CD4-positive, alpha-beta memory T cell (primary cell): ENCODE results near the gene PATZ1. TPM values are rescaled to one million over a fixed set of nuclear protein-coding genes. Genes with fewer than 3 reads are reported as not detected.

Experiments
- CTCF ChIA-PET: fragments of 350-600 bp; sonication (Branson Sonifier 250); formaldehyde crosslinking; loops from one replicate; lab custom pipeline; 2021; ENCODE audit warnings: inconsistent platforms; ENCODE audit not compliant: partially characterized antibody; lab: Charles Lee
- POLR2A ChIA-PET: fragments of 350-600 bp; sonication (Branson Sonifier 250); formaldehyde crosslinking; loops from one replicate; lab custom pipeline; 2021; ENCODE audit not compliant: partially characterized antibody; lab: Charles Lee
- DNase-seq, 5 donors: peaks; one replicate each; pipeline versions ENCODE4 v3.0.0 to v3.0.0-alpha.2; 2020 to 2022; ENCODE audit warnings: mixed read lengths in 1 of 5
- H3K27ac ChIP-seq: one replicate; pipeline ENCODE4 v1.7.0; 2013; ENCODE audit warnings: low read depth, low read length
- H3K27me3 ChIP-seq: 2 replicates; pipeline ENCODE4 v1.7.0; 2013; ENCODE audit warnings: mild to moderate bottlenecking, low read length, moderate library complexity; ENCODE audit not compliant: insufficient read depth
- H3K36me3 ChIP-seq: 2 replicates; pipeline ENCODE4 v1.7.0; 2013; ENCODE audit warnings: mild to moderate bottlenecking, low read length, moderate library complexity; ENCODE audit not compliant: insufficient read depth
- H3K4me1 ChIP-seq: 2 replicates; pipeline ENCODE4 v1.7.0; 2013; ENCODE audit warnings: mild to moderate bottlenecking, low read length, moderate library complexity; ENCODE audit not compliant: insufficient read depth
- H3K4me3 ChIP-seq, 2 donors: one replicate each; pipeline ENCODE4 v1.7.0; 2013; ENCODE audit warnings: low read length in 2 of 2, mild to moderate bottlenecking in 1 of 2
- H3K9me3 ChIP-seq, 2 donors: one replicate each; pipeline ENCODE4 v1.7.0; 2013; ENCODE audit warnings: low read length in 2 of 2, control low read depth in 1 of 2; ENCODE audit not compliant: control insufficient read depth in 1 of 2
- H3K27ac Mint-ChIP-seq, 7 donors: one replicate each; pipeline ENCODE4 v1.8.0; 2020 to 2021; ENCODE audit warnings: mixed read lengths in 7 of 7, mild to moderate bottlenecking in 6 of 7, inconsistent platforms in 3 of 7, moderate library complexity in 3 of 7
- H3K27me3 Mint-ChIP-seq, 2 donors: one replicate each; pipeline ENCODE4 v1.8.0; 2020 to 2021; ENCODE audit warnings: mixed read lengths in 2 of 2
- H3K36me3 Mint-ChIP-seq, 2 donors: one replicate each; pipeline ENCODE4 v1.8.0; 2020 to 2021; ENCODE audit warnings: mixed read lengths in 2 of 2, inconsistent platforms in 1 of 2, mild to moderate bottlenecking in 1 of 2
- H3K4me1 Mint-ChIP-seq, 4 donors: one replicate each; pipeline ENCODE4 v1.8.0; 2020 to 2021; ENCODE audit warnings: mixed read lengths in 4 of 4, mild to moderate bottlenecking in 1 of 4
- H3K4me3 Mint-ChIP-seq, 8 donors: one replicate each; pipeline ENCODE4 v1.8.0; 2020 to 2021; ENCODE audit warnings: mixed read lengths in 8 of 8, mild to moderate bottlenecking in 7 of 8, moderate library complexity in 6 of 8, inconsistent platforms in 3 of 8
- H3K9me3 Mint-ChIP-seq, 8 donors: one replicate each; pipeline ENCODE4 v1.8.0; 2020 to 2021; ENCODE audit warnings: mixed read lengths in 8 of 8, mild to moderate bottlenecking in 5 of 8, inconsistent platforms in 3 of 8, moderate library complexity in 1 of 8
- intact Hi-C: fragments of 100-400 bp; cut with micrococcal nuclease; formaldehyde crosslinking; loops from one replicate; pipeline ENCODE4 v1.15.1; 2023
- polyA plus RNA-seq, 2 donors: library from polyadenylated mRNA; unstranded; fragments of 300-500 nt; fragmentation: Illumina TruSeq; gene quantifications; one replicate each; pipeline ENCODE4 v1.2.3, GENCODE V29; 2021
- total RNA-seq, 2 experiments: library from RNA; stranded (reverse); gene quantifications; one replicate each; pipeline ENCODE4 v1.2.3, GENCODE V29; 2021

Gene PATZ1
- total and polyA plus RNA-seq, 4 experiments from 2014 or later: 6.6 to 43.7 (median 30.3) TPM

DNA sequence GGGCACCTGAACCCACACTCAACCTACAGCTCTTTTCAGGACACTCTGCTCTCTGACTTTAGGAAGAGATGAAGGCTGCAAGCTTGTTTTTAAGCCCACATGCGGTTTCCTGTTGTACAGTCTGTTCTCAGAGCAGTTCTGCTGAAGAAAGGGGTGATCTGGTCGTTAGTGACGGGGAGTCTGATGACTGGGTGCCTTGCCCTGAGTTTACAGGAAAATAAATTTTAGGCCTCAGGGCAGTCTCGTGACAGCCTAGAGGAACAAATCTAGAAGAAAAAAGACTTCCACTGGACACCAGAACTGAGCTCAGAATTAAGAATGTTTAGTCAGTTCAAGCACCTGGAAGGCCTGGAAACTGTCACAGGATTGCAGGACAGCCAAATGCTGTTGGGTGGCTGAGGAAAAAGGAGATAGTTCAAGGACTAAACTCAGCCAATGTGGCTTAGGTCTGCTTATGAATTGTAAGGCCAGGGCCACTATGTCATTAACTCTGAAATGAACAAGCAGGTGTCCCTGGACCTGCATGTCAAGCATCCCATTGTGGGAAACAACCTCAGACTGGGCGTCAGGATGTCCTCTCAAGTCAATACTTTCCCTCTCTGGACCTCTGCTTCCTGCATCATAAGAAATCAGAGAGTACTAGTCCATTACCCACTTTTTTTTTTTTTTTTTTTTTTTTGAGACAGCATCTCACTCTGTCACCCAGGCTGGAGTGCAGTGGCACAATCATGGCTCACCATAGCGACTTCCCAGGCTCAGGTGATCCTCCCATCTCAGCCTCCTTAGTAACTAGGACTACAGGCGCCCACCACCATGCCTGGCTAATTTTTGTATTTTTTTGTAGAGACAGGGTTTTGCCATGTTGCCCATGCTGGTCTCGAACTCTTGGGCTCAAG, 59.5 kb downstream of the PATZ1 start:
- ChIA-PET POLR2A (interaction anchor here (0.6 to 17.9 kb wide), 24 partner anchors 9 to 652 kb away, joined by 3 to 1203 read pairs (median 6); partner anchors contain the start of genes LIMK2, MORC2, PATZ1 and PIK3IP1), CTCF (interaction anchor here (0.8 to 2.5 kb wide), 8 partner anchors 9 to 77 kb away, joined by 3 to 27 read pairs (median 4); partner anchors contain the start of gene LIMK2)
- Histone ChIP-seq H3K36me3 (peaks cover 70% of the 10 kb centered on the region), H3K4me1 (peaks cover 82% of the 10 kb centered on the region), H3K4me3 (peak overlapping the region in 1 of 2 donors; percentile 45), H3K27ac (peak overlapping the region; percentile 68), H3K9me3 (no peaks in the 10 kb centered on the region), H3K27me3 (no peaks in the 10 kb centered on the region)
- Mint-ChIP-seq H3K4me1 (peaks cover 55 to 93% (median 72%) of the 10 kb centered on the region in 4 donors), H3K27ac (peak overlapping the region; percentile 99 to 100 (median 100)), H3K4me3 (peak overlapping the region; percentile 80 to 100 (median 94)), H3K27me3 (no peaks in the 10 kb centered on the region), H3K36me3 (peaks cover 77 to 88% of the 10 kb centered on the region in 2 donors), H3K9me3 (peaks cover 0 to 6% (median 0%) of the 10 kb centered on the region in 8 donors)
- intact Hi-C loops: no loop called here
- peak; percentile 83 to 87 (median 84) for DNase-seq

DNA sequence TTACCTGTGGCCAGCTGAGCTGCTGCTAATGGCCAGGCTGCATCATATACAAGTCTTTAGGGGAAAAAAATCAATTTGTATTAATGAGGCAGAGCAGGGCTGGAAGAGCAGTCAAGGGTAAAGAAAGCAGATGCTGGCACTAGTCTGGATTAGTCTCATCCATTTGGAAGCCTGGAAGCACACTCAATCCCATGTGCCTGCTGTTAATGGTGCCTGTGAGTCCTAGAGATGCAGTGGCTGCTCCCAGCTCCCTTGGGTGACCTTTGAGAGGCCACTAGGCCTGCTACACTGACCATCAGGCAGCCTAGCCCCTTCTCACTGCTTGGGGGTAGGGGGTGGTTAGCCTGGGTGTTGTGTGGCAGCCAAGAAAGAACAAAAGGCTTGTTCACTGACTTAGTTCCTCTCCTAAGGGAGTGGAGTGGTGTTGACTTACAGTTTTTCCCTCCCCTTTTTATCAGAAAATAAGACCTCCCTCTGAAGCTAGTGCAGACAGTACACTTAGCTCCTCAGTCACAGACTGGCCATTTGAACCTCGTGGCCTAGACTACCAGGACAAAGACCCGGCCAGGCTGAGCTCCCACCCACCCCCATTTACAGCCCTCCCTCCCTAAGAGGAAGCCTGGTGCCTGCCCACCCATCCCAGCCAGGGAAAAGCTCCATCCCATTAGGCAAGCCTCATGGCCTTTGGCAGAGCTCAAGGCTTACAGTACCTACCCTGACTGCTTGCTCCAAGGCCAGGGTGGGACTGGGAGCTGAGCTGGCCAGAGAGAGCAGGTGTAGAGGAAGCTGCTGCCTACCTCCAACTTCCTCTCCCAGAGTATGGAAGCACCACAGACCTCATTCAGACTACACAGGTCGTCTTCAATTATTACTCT, 61.6 kb downstream of the PATZ1 start:
- peak overlapping the region; percentile 72 to 100 (median 88) for H3K4me3 Mint-ChIP-seq
- DNase-seq: no peak
- intact Hi-C loops: no loop called here
- H3K9me3 Mint-ChIP-seq: peaks cover 0 to 2% (median 0%) of the 10 kb centered on the region in 8 donors
- POLR2A ChIA-PET: interaction anchor here (1.0 to 17.9 kb wide), 12 partner anchors 10 to 72 kb away, joined by 3 to 1203 read pairs (median 8); partner anchors contain the start of genes LIMK2, PATZ1 and PIK3IP1
- Histone ChIP-seq H3K36me3 (peaks cover 83% of the 10 kb centered on the region), H3K27me3 (no peaks in the 10 kb centered on the region), H3K4me1 (peaks cover 100% of the 10 kb centered on the region), H3K4me3 (peak overlapping the region; percentile 14 to 44), H3K27ac (peak overlapping the region; percentile 68), H3K9me3 (no peaks in the 10 kb centered on the region)
- peaks cover 69 to 100% (median 84%) of the 10 kb centered on the region in 4 donors for H3K4me1 Mint-ChIP-seq
- CTCF ChIA-PET: interaction anchor here (0.9 to 3.4 kb wide), 7 partner anchors 8 to 73 kb away, joined by 3 to 30 read pairs (median 11); partner anchors contain the start of genes LIMK2 and PIK3IP1
- no peaks in the 10 kb centered on the region for H3K27me3 Mint-ChIP-seq
- peaks cover 81 to 94% of the 10 kb centered on the region in 2 donors for H3K36me3 Mint-ChIP-seq
- H3K27ac Mint-ChIP-seq: peak overlapping the region; percentile 99 to 100 (median 100)

DNA sequence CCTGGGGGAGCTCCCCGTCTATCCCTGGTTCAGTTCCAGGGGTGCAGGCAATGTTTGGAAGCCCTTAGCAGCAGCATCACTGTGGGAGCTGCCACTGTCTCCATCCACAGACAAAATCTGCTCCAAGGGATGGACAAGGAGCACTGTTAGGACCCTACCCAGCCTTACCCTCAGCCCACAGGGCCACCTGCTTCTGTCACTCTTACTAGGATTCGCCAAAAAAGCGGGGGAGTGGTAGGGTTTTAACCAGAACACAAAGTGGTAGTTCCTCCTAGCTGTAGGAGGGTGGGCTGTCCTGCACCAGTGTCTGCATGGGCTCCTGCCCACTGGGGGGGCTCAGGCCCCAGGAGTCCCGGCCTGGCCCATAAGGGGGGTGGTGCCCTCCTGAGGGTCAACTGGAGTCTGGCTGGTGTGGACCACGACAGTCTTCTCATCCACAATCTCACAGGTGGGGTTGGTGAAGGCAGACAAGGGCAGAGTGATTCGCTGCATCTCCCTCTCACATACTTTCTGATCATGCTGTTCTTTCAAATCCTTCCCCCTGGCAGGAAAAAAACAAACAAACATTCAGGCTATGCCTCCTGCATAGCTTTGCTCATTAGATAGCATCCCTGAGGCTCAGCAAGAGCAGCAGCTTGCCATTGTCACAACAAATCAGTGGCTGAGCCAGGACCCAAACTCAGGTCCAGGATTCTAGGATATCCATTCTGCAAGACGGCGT, 63.2 kb downstream of the PATZ1 start:
- Mint-ChIP-seq H3K27ac (peak overlapping the region; percentile 68 to 100 (median 99)), H3K9me3 (peaks cover 0 to 2% (median 0%) of the 10 kb centered on the region in 8 donors), H3K4me3 (peak overlapping the region in 6 of 8 donors; percentile 23 to 83 (median 65)), H3K27me3 (no peaks in the 10 kb centered on the region), H3K4me1 (peaks cover 78 to 100% (median 88%) of the 10 kb centered on the region in 4 donors), H3K36me3 (peaks cover 77 to 87% of the 10 kb centered on the region in 2 donors)
- no peaks in the 10 kb centered on the region for H3K9me3 ChIP-seq
- H3K27me3 ChIP-seq: no peaks in the 10 kb centered on the region
- H3K4me3 ChIP-seq: no peak overlapping the region
- intact Hi-C loops: no loop called here
- CTCF ChIA-PET: interaction anchor here (0.8 to 3.4 kb wide), 6 partner anchors 8 to 30 kb away, joined by 3 to 30 read pairs (median 5); partner anchors contain the start of gene PIK3IP1
- H3K4me1 ChIP-seq: peaks cover 100% of the 10 kb centered on the region
- peaks cover 68% of the 10 kb centered on the region for H3K36me3 ChIP-seq
- no peak overlapping the region for H3K27ac ChIP-seq
- POLR2A ChIA-PET: interaction anchor here (1.0 to 17.9 kb wide), 9 partner anchors 9 to 71 kb away, joined by 3 to 1203 read pairs (median 7); partner anchors contain the start of genes LIMK2 and PIK3IP1
- DNase-seq: no peak

DNA sequence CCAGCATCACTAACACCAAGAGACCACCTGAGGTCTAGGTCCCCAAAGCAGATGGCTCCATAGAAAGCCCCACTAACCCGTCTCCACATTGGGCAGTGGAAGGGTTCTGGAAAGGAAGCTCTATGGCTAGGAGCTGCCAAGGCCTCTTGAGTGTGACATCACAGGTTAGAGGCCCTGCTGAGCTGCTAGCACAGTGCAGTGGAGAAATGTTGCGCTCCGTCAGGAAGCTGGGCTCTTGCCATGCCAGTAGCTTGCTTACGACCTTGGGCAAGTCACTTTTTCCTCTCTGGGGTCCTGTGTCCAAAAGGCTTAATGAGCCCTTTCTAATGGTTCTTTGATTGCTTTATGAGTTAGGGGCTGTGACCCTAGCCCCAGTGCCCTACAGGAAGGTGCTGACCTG, 64.4 kb downstream of the PATZ1 start:
- ChIA-PET POLR2A (interaction anchor here (0.7 to 17.9 kb wide), 9 partner anchors 8 to 70 kb away, joined by 3 to 1203 read pairs (median 7); partner anchors contain the start of genes LIMK2 and PIK3IP1), CTCF (interaction anchor here (1.0 to 3.4 kb wide), 5 partner anchors 9 to 65 kb away, joined by 3 to 30 read pairs (median 5); partner anchors contain the start of genes PATZ1 and PIK3IP1)
- Mint-ChIP-seq H3K4me3 (peak overlapping the region in 6 of 8 donors; percentile 42 to 83 (median 56)), H3K4me1 (peaks cover 78 to 100% (median 90%) of the 10 kb centered on the region in 4 donors), H3K27me3 (no peaks in the 10 kb centered on the region), H3K36me3 (peaks cover 72 to 88% of the 10 kb centered on the region in 2 donors), H3K9me3 (no peaks in the 10 kb centered on the region), H3K27ac (peak overlapping the region; percentile 61 to 99 (median 88))
- Histone ChIP-seq H3K27ac (peak overlapping the region; percentile 19), H3K9me3 (no peaks in the 10 kb centered on the region), H3K4me1 (peaks cover 100% of the 10 kb centered on the region), H3K4me3 (no peak overlapping the region), H3K36me3 (peaks cover 62% of the 10 kb centered on the region), H3K27me3 (no peaks in the 10 kb centered on the region)
- intact Hi-C loops: no loop called here
- peak in 1 of 5 donors; percentile 18 for DNase-seq

DNA sequence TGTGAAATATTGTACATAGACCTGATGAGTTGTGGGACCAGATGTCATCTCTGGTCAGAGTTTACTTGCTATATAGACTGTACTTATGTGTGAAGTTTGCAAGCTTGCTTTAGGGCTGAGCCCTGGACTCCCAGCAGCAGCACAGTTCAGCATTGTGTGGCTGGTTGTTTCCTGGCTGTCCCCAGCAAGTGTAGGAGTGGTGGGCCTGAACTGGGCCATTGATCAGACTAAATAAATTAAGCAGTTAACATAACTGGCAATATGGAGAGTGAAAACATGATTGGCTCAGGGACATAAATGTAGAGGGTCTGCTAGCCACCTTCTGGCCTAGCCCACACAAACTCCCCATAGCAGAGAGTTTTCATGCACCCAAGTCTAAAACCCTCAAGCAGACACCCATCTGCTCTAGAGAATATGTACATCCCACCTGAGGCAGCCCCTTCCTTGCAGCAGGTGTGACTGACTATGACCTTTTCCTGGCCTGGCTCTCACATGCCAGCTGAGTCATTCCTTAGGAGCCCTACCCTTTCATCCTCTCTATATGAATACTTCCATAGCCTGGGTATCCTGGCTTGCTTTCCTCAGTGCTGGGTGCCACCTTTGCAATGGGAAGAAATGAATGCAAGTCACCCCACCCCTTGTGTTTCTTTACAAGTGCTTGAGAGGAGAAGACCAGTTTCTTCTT, 66.2 kb downstream of the PATZ1 start:
- Histone ChIP-seq H3K27me3 (no peaks in the 10 kb centered on the region), H3K9me3 (no peaks in the 10 kb centered on the region), H3K4me3 (peak overlapping the region in 1 of 2 donors; percentile 3), H3K27ac (peak overlapping the region; percentile 43), H3K36me3 (peaks cover 63% of the 10 kb centered on the region), H3K4me1 (peaks cover 94% of the 10 kb centered on the region)
- peak overlapping the region; percentile 94 to 99 (median 97) for H3K27ac Mint-ChIP-seq
- H3K4me3 Mint-ChIP-seq: peak overlapping the region in 7 of 8 donors; percentile 71 to 84 (median 78)
- H3K4me1 Mint-ChIP-seq: peaks cover 63 to 96% (median 80%) of the 10 kb centered on the region in 4 donors
- no peak for DNase-seq
- no peaks in the 10 kb centered on the region for H3K27me3 Mint-ChIP-seq
- ChIA-PET POLR2A (interaction anchor here (1.4 to 17.9 kb wide), 13 partner anchors 12 to 350 kb away, joined by 3 to 1203 read pairs (median 19); partner anchors contain the start of genes LIMK2, PATZ1 and PIK3IP1), CTCF (interaction anchor here (1.1 to 12.3 kb wide), 7 partner anchors 10 to 67 kb away, joined by 3 to 114 read pairs (median 10); partner anchors contain the start of genes LIMK2 and PIK3IP1)
- H3K9me3 Mint-ChIP-seq: no peaks in the 10 kb centered on the region
- intact Hi-C loops: loop anchor here (1.0 to 2.0 kb wide), 3 partner anchors 12 to 67 kb away; partner anchors contain the start of genes LIMK2 and PIK3IP1
- H3K36me3 Mint-ChIP-seq: peaks cover 59 to 85% of the 10 kb centered on the region in 2 donors
